Measurements from ENCODE around the gene SFMBT2. TPM values are rescaled to one million over a fixed set of nuclear protein-coding genes. Genes with fewer than 3 reads are reported as not detected.

SFMBT2 gene
- total RNA-seq, 2 experiments from 2014 or later, result 63.1 to 63.2 TPM

DNA sequence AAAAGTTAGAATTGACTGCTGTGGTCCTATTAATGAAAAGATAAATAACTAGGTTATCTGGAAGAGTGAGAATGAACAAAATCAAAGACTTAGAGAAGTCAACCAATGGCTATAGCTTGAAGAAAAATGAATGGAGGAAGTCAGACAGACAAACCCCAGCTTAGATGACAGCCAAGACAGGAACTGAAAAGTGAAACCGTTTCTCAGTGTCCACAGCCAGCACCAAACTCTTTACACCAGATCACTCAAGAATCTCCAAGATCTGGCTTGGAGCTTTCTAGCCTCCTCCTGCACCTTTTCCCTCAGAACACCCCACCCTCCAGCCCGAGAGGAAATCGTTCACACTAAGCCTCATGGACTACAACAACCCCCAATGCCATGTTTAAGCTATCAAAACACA lies 167.0 kb downstream of the SFMBT2 start:
- peaks cover 53% of the 10 kb centered on the region for H3K4me1 Mint-ChIP-seq (ENCODE audit: low read depth)
- peak overlapping the region; percentile 59 for H3K4me3 Mint-ChIP-seq
- ChIA-PET CTCF (interaction anchor here (0.8 to 1.8 kb wide), 10 partner anchors 8 to 323 kb away, joined by 3 to 6 read pairs (median 3); no protein-coding TSS in a partner anchor), POLR2A (interaction anchor here (1.0 kb wide), 1 partner anchor 15 kb away, joined by 5 read pairs; no protein-coding TSS in a partner anchor)
- DNase-seq (peak; percentile 50), ATAC-seq (peak; percentile 81)
- peak overlapping the region; percentile 91 for H3K27ac Mint-ChIP-seq
- H3K9me3 Mint-ChIP-seq (ENCODE audit: insufficient read depth), result no peaks in the 10 kb centered on the region
- no peaks in the 10 kb centered on the region for H3K27me3 Mint-ChIP-seq (ENCODE audit: low read depth)
- H3K36me3 Mint-ChIP-seq (ENCODE audit: low read depth), result peaks cover 78% of the 10 kb centered on the region

DNA sequence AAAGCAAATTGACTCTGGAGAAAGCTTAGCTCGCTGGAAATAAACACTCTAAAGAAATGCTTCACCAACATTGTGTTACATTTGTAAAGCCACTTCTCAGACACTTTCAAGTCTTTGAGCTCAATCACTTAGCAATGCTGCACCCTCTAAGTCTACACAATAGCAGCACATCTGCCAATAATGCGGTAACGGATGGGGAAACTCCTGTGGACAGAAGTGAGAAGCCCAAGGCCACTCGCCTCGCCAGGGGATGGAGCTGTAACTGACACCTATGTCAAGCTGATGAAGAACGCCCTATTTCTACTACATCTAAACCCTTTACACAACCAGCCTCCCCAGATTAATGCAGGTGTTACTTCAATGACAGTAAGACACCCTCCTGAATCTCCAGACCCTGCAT lies 167.7 kb downstream of the SFMBT2 start:
- H3K4me3 Mint-ChIP-seq, result no peak overlapping the region
- H3K9me3 Mint-ChIP-seq (ENCODE audit: insufficient read depth), result no peaks in the 10 kb centered on the region
- ATAC-seq, result no peak
- H3K36me3 Mint-ChIP-seq (ENCODE audit: low read depth), result peaks cover 77% of the 10 kb centered on the region
- H3K27ac Mint-ChIP-seq, result peak overlapping the region; percentile 9
- DNase-seq, result no peak
- POLR2A ChIA-PET, result interaction anchor here (1.0 kb wide), 1 partner anchor 15 kb away, joined by 5 read pairs; no protein-coding TSS in a partner anchor
- CTCF ChIA-PET, result interaction anchor here (1.1 to 1.8 kb wide), 7 partner anchors 9 to 323 kb away, joined by 3 to 6 read pairs (median 5); no protein-coding TSS in a partner anchor
- peaks cover 59% of the 10 kb centered on the region for H3K4me1 Mint-ChIP-seq (ENCODE audit: low read depth)
- H3K27me3 Mint-ChIP-seq (ENCODE audit: low read depth), result no peaks in the 10 kb centered on the region

DNA sequence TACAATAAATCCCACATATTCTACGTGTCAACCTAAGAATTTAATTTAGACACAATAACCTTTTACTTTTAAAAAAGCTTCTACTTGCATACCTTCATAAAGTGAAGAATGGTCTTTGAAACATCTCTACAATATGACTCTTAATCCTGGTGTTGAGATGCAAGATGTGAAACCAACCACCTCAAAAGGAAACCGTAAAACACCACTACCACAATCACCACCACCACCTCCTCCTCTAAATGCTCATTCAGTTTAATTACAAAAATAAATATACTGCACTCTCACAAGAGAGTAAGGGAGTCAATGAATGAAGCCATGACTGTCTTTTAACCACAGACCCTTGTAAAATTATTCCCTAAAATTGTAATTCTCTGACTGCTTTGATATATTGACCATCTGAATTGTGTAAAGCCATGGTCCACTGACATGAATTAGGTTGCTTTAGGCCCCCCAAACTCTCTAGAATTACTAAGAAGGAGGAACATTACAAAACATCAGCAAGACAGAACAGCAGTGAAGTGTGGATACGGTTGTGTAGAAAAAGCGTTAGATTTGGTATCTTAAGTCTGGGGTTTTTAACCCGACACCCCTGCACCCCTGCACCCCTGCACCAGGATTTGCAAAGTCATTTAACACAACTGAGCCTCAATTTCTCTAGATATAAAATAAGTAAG lies 171.4 kb downstream of the SFMBT2 start:
- ATAC-seq (peak; percentile 78), DNase-seq (peak; percentile 73)
- Mint-ChIP-seq H3K4me3 (peak overlapping the region; percentile 5), H3K36me3 (ENCODE audit: low read depth) (peaks cover 86% of the 10 kb centered on the region), H3K4me1 (ENCODE audit: low read depth) (peaks cover 63% of the 10 kb centered on the region), H3K9me3 (ENCODE audit: insufficient read depth) (no peaks in the 10 kb centered on the region), H3K27ac (peak overlapping the region; percentile 65), H3K27me3 (ENCODE audit: low read depth) (no peaks in the 10 kb centered on the region)
- CTCF ChIA-PET, result interaction anchor here (1.0 to 1.1 kb wide), 2 partner anchors 30 to 118 kb away, joined by 3 to 4 read pairs; no protein-coding TSS in a partner anchor
- POLR2A ChIA-PET, result no interaction called here

- Mint-ChIP-seq H3K9me3 (ENCODE audit: insufficient read depth) (no peaks in the 10 kb centered on the region), H3K27me3 (ENCODE audit: low read depth) (no peaks in the 10 kb centered on the region), H3K27ac (no peak overlapping the region), H3K4me1 (ENCODE audit: low read depth) (peaks cover 52% of the 10 kb centered on the region), H3K36me3 (ENCODE audit: low read depth) (peaks cover 70% of the 10 kb centered on the region), H3K4me3 (no peak overlapping the region)
- ChIA-PET CTCF (interaction anchor here (0.8 to 2.0 kb wide), 3 partner anchors 8 to 315 kb away, joined by 3 to 7 read pairs (median 3); no protein-coding TSS in a partner anchor), POLR2A (no interaction called here)
- DNase-seq, result no peak
- no peak for ATAC-seq
Observed at GRCh38 chr10:7235376-7235775, 175.5 kb downstream of the SFMBT2 start.

DNA sequence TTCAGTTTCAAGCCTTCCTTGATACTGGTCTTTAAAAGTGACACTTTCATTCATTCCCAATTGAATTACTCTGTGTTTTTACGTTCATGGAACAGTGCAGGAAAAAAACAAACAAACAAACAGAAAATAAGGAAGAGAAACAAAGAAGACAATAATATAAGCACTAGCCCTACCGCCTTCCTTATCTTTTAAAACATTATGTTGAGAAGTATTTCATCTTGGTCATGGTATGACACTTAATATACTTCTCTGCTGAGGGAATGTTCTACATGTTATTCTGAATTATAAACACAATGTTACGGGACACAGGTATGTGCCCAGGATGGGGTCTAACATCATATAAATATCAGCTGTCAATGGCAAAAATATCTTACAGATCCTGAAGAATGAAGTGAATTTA lies 176.7 kb downstream of the SFMBT2 start:
- POLR2A ChIA-PET, result interaction anchor here (0.9 to 1.0 kb wide), 2 partner anchors 41 to 176 kb away, joined by 3 to 4 read pairs; partner anchors contain the start of gene SFMBT2
- no peaks in the 10 kb centered on the region for H3K27me3 Mint-ChIP-seq (ENCODE audit: low read depth)
- CTCF ChIA-PET, result interaction anchor here (1.0 to 1.6 kb wide), 2 partner anchors 10 to 314 kb away, joined by 3 to 6 read pairs; no protein-coding TSS in a partner anchor
- H3K4me1 Mint-ChIP-seq (ENCODE audit: low read depth), result peaks cover 39% of the 10 kb centered on the region
- no peak for DNase-seq
- H3K4me3 Mint-ChIP-seq, result no peak overlapping the region
- no peak for ATAC-seq
- peak overlapping the region; percentile 35 for H3K27ac Mint-ChIP-seq
- H3K9me3 Mint-ChIP-seq (ENCODE audit: insufficient read depth), result no peaks in the 10 kb centered on the region
- H3K36me3 Mint-ChIP-seq (ENCODE audit: low read depth), result peaks cover 63% of the 10 kb centered on the region

GRCh38 chr10:7233259-7233991 lies 177.4 kb downstream of the SFMBT2 start:
- ChIA-PET CTCF (interaction anchor here (1.0 to 1.6 kb wide), 2 partner anchors 10 to 313 kb away, joined by 3 to 6 read pairs; no protein-coding TSS in a partner anchor), POLR2A (interaction anchor here (0.9 to 1.0 kb wide), 2 partner anchors 40 to 177 kb away, joined by 3 to 4 read pairs; partner anchors contain the start of gene SFMBT2)
- DNase-seq (no peak), ATAC-seq (peak; percentile 53)
- H3K4me3 Mint-ChIP-seq, result no peak overlapping the region
- no peaks in the 10 kb centered on the region for H3K9me3 Mint-ChIP-seq (ENCODE audit: insufficient read depth)
- H3K27ac Mint-ChIP-seq, result peak overlapping the region; percentile 31
- H3K4me1 Mint-ChIP-seq (ENCODE audit: low read depth), result peaks cover 35% of the 10 kb centered on the region
- H3K36me3 Mint-ChIP-seq (ENCODE audit: low read depth), result peaks cover 64% of the 10 kb centered on the region
- no peaks in the 10 kb centered on the region for H3K27me3 Mint-ChIP-seq (ENCODE audit: low read depth)

DNA sequence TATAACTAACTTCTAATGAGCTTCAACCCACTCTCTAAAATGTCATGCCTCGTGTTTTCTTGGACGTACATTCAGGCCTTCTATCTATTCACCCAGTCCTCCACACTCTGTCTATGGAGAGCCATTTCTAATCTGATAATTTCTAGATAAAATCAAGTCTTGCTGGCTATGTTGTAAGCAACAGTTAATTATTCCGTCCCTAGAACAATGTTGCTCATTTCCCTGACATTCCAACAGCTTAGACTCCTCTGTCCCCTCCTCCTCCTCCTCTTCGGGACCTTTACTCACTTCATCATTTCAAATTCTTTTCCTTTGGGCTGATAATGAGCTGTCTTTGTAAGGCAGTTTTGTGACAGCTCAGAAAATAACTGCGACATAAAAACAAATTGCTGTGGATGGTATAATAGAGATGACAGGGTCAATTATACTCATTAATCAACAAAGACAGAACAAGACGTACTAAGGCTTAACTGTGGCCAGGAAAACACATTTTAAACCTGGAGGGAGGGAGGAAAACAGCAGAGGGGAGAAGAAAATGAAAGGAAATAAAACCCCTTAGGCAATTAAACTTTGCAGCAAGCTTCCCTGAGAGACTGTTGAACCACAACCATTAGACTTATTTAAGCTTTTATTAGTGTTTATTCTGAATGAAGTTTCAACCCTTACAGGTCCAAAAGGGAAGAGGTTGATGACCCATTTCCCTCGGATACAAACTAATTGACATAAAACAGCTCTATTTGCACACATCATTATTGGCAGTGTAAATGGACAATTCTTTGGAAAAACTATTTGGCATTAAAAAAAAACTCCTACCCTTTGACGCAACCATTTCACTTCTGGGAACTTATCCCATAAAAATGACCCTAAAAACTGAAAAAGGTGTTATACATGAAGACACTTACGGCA lies 179.1 kb downstream of the SFMBT2 start:
- DNase-seq, result no peak
- ChIA-PET POLR2A (no interaction called here), CTCF (no interaction called here)
- ATAC-seq, result no peak
- Mint-ChIP-seq H3K9me3 (ENCODE audit: insufficient read depth) (no peaks in the 10 kb centered on the region), H3K4me3 (no peak overlapping the region), H3K4me1 (ENCODE audit: low read depth) (peaks cover 25% of the 10 kb centered on the region), H3K27ac (no peak overlapping the region), H3K36me3 (ENCODE audit: low read depth) (peaks cover 67% of the 10 kb centered on the region), H3K27me3 (ENCODE audit: low read depth) (no peaks in the 10 kb centered on the region)

DNA sequence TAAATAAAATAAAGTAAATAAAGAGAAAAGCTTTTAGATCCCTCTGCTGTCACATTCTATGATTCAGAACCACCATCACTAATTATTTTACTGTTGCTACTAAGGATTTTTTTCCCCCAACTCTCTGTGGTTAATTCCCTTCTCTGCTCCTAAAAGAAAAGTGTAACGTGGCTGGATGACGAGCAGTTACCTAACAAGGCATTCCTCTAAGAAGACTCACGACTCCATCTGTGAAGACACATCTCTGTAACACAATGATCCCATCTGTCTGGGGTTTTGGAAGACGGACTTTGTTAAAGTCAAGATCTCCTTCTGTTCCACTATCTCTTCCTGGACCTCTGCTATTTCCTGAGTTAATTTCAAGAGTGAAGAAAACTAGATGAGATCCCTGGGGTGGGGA lies 179.9 kb downstream of the SFMBT2 start:
- ChIA-PET CTCF (interaction anchor here (1.7 kb wide), 1 partner anchor 13 kb away, joined by 3 read pairs; no protein-coding TSS in a partner anchor), POLR2A (no interaction called here)
- no peak for DNase-seq
- no peak overlapping the region for H3K4me3 Mint-ChIP-seq
- H3K36me3 Mint-ChIP-seq (ENCODE audit: low read depth), result peaks cover 68% of the 10 kb centered on the region
- peaks cover 25% of the 10 kb centered on the region for H3K4me1 Mint-ChIP-seq (ENCODE audit: low read depth)
- no peak overlapping the region for H3K27ac Mint-ChIP-seq
- no peak for ATAC-seq
- no peaks in the 10 kb centered on the region for H3K9me3 Mint-ChIP-seq (ENCODE audit: insufficient read depth)
- H3K27me3 Mint-ChIP-seq (ENCODE audit: low read depth), result no peaks in the 10 kb centered on the region

DNA sequence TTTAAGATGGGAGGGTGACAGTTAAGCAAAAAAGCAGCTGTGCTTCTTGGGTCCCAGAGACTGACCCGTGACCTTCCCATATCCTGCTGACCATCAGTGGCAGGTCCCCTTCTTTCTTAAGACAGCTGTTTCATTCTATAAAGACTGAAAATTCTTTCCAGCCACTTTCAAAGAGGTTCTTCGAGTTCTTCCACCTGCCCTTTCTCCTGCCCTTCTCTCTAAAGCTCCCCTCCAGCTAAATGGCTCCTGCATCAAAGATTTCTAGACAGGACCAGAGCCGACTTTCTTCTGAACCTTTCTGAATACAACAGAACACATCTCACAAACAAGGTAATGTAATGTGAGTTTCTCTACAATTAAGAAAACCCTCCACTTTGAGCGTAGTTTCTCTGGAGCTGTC lies 180.8 kb downstream of the SFMBT2 start:
- Mint-ChIP-seq H3K27me3 (ENCODE audit: low read depth) (no peaks in the 10 kb centered on the region), H3K4me1 (ENCODE audit: low read depth) (peaks cover 18% of the 10 kb centered on the region), H3K36me3 (ENCODE audit: low read depth) (peaks cover 68% of the 10 kb centered on the region), H3K27ac (no peak overlapping the region), H3K9me3 (ENCODE audit: insufficient read depth) (peaks cover 3% of the 10 kb centered on the region), H3K4me3 (no peak overlapping the region)
- CTCF ChIA-PET, result interaction anchor here (1.7 kb wide), 1 partner anchor 14 kb away, joined by 3 read pairs; no protein-coding TSS in a partner anchor
- POLR2A ChIA-PET, result no interaction called here
- ATAC-seq, result no peak
- no peak for DNase-seq

DNA sequence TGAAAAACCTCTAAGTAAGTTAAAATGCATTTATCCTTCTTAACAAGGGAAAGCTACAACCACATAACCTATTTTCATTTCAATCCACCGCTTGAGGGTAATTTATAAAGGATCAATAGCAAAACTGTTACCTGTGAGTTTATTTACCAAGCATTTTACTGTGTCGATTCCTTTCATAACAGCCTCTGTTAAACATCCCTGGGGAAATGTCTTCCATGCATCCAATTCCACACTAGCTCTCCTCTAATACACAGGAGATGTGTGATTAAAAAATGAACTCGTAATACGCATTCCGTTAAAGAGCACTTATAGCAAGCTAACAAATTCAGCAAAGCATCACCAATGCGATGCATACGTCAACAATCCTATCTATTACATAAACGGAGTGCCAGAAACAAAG lies 185.7 kb downstream of the SFMBT2 start:
- POLR2A ChIA-PET, result no interaction called here
- no peak overlapping the region for H3K4me3 Mint-ChIP-seq
- peaks cover 15% of the 10 kb centered on the region for H3K9me3 Mint-ChIP-seq (ENCODE audit: insufficient read depth)
- H3K27ac Mint-ChIP-seq, result no peak overlapping the region
- ATAC-seq (no peak), DNase-seq (no peak)
- H3K27me3 Mint-ChIP-seq (ENCODE audit: low read depth), result no peaks in the 10 kb centered on the region
- peaks cover 74% of the 10 kb centered on the region for H3K36me3 Mint-ChIP-seq (ENCODE audit: low read depth)
- H3K4me1 Mint-ChIP-seq (ENCODE audit: low read depth), result no peaks in the 10 kb centered on the region
- CTCF ChIA-PET, result no interaction called here

DNA sequence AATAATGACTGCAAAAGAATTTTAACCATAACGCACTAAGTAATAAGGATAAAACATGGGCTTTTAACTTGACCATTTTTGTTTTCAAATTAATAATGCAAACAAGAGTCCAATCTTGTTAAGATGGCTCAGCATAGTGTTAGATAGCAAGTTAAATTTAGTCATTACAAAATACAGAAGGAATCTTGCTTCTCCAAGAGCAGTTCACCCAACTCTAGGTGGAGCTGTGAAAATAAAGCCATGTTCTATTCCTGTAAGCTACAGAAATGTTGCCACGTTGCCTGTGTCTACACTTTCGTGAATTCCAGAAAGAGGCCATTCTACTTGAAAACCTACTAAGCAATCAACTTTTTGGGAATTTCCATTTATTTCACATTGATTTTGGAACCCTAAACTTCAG lies 191.9 kb downstream of the SFMBT2 start:
- no peak for DNase-seq
- ATAC-seq, result no peak
- Mint-ChIP-seq H3K36me3 (ENCODE audit: low read depth) (peaks cover 73% of the 10 kb centered on the region), H3K4me1 (ENCODE audit: low read depth) (peaks cover 4% of the 10 kb centered on the region), H3K4me3 (no peak overlapping the region), H3K27ac (no peak overlapping the region), H3K27me3 (ENCODE audit: low read depth) (no peaks in the 10 kb centered on the region), H3K9me3 (ENCODE audit: insufficient read depth) (peaks cover 7% of the 10 kb centered on the region)
- CTCF ChIA-PET, result interaction anchor here (1.4 kb wide), 1 partner anchor 34 kb away, joined by 4 read pairs; no protein-coding TSS in a partner anchor
- POLR2A ChIA-PET, result no interaction called here

All from activated CD8-positive, alpha-beta T cell treated with anti-CD3 and anti-CD28 coated beads, Interleukin-2, amount 10 ng/mL, durations not matched to agents 7 days and 5 days (primary cell).